Uterus (tissue), 2 donors: ENCODE results near the gene NRG3.

Source experiments
- CTCF ChIP-seq, 4 experiments: fragments of 200-600 bp in 2 of 4; fragments of 450-650 bp in 2 of 4; sonication (generic) in 2 of 4; IDR thresholded peaks; one replicate each; pipeline ENCODE4 v1.5.1; 2016 to 2019; ENCODE audit warnings: antibody characterized with exemption in 4 of 4, mild to moderate bottlenecking in 2 of 4, moderate library complexity in 1 of 4
- POLR2A ChIP-seq, 2 donors: fragments of 450-650 bp; IDR thresholded peaks; one replicate each; pipeline ENCODE4 v1.6.1; 2016; ENCODE audit warnings: antibody characterized with exemption in 2 of 2, mild to moderate bottlenecking in 1 of 2, moderate library complexity in 1 of 2

GRCh38 chr10:81953420-81953819, 78.4 kb downstream of the NRG3 start:
- TF ChIP-seq CTCF (IDR thresholded peaks at IDR 0.05) (no peak), POLR2A (IDR thresholded peaks at IDR 0.05) (no peak)
